Measurements from ENCODE around the gene STK4.

- no peak for TF ChIP-seq CTCF (IDR thresholded peaks at IDR 0.05)
- TF ChIP-seq POLR2A (IDR thresholded peaks at IDR 0.05): no peak
Measured at GRCh38 chr20:44961011-44961869, 5.1 kb upstream of the STK4 start.

Data from vagina (tissue), 2 donors.